ENCODE measurements around the gene HDGF. TPM values are rescaled to one million over a fixed set of nuclear protein-coding genes. Genes with fewer than 3 reads are reported as not detected.

The HDGF gene
- total RNA-seq, 1 donor from 2014 or later = 63.6 TPM

DNA sequence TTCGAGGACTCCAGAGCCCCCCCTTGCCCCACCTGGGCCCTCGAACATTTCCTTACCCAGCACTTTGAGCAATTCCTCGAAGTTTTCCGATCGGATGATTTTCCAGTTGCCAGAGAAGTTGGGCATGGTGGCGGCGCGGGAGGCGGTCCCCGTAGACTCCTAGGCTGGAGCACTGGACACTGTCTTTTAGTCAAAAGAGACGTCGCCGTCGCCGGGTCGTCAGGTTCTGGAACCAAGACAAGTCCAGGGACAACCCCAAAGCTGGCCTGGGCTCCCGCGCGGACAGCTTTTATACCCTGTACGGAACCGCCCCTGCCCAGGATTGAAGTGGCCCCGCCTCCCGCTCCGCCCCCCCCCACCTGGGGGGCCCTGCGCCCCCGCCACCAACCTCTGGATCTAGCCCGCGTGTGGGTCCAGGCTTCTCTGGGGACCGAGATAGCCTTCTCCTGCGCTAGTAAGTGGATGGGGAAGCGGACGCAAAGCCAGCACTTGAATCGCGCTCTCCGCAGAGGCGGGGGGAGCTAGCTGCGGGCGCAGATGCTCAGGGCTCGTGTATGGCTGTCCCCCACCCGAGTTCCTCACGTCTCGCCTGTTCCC is 46.1 kb downstream of the HDGF start, which contains the start of gene CRABP2:
Gene CRABP2, minus strand, starts transcription at position 263 of the 597 bp plus-strand sequence. Its CDS starts 137 bp downstream, at position 126.
- FAIRE-seq (no peak), DNase-seq (ENCODE audit: low spot score in 2 of 2) (peak in 1 of 2 donors; percentile 50)

GRCh38 chr1:156704930-156705320 is 46.5 kb downstream of the HDGF start:
- DNase-seq (ENCODE audit: low spot score in 2 of 2) (peak in 1 of 2 donors; percentile 71), FAIRE-seq (no peak)

GRCh38 chr1:156704166-156704711 is 47.2 kb downstream of the HDGF start:
- no peak for FAIRE-seq
- DNase-seq (ENCODE audit: low spot score in 2 of 2) = no peak

DNA sequence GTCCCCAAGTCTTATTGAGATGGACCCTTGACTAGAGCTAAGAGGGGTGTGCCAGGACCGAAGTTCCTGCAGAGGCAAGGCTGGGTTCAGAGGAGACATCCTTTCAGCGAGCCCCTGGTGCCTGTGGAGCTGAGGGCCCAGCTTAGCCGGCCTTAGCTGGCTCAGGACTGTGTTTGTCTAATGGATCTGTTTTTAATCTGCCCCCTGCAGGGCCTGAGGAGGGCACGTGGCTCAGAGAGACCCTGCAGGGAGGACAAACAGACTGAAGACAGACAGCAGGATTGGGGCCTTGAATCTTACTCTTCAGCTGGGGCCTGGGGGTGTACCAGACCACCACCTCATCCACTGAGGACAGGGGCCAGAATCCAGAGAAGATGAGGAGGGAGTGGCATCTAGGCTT is 47.7 kb downstream of the HDGF start:
- FAIRE-seq (no peak), DNase-seq (ENCODE audit: low spot score in 2 of 2) (no peak)

DNA sequence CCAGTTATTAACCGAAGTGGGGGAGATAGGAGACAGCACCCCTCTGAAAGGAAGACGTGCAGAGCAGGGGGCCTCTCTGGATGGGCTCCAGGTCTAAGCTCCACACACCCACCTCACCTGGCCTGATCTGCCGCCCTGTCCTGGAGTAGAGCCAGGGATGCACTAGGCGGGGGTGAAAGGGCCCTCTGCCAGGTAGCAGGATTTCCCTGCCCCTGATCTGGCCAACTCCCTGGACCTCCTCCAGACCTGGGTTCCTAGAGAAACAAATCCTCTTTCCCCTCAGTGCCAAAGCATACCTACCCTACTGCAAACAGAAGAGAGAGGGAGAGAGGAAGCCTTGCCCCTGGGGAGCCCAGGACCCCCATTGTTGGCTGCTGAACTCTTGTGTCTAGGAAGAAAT is 48.1 kb downstream of the HDGF start:
- DNase-seq (ENCODE audit: low spot score in 2 of 2) (no peak), FAIRE-seq (no peak)

DNA sequence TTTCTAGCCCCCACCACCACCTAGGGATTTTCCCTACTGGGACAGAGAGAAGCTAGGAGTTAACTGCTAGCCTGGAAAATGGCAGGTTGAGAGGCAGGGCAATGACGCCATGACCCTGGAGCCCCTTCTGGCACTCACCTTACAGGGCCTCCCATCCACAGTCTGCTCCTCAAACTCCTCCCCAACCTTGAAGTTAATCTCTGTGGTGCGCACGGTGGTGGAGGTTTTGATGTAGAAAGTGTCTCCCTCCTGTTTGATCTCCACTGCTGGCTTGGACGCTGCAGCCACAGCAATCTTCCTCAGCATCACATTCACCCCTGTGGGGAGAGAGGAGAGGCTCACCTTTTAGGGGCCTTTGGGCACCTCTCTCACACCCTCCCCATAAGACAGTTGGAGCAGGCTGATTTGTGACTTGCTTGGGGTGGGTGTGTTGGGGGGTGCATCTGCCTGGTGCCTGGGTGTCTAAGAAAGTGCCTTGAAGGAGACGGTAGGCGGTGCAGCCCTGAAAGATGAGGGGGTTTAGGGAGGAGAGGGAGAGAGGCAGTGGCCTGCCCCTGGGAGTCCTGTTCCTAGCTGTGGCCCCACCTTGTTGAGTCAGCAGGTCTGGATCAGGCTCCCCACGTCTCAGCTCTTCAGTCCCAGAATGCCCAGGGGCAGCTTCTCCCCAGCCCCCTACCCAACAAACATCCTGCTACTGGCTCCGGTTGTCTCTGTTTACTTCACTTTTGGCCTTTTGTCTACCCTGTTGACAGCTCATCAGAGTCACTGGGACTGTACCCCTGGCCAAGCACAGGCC is 50.5 kb downstream of the HDGF start:
- FAIRE-seq (no peak), DNase-seq (ENCODE audit: low spot score in 2 of 2) (no peak)

GRCh38 chr1:156698995-156699394 is 52.5 kb downstream of the HDGF start:
- DNase-seq (ENCODE audit: low spot score in 2 of 2) (no peak), FAIRE-seq (no peak)

- FAIRE-seq = no peak
- no peak for DNase-seq (ENCODE audit: low spot score in 2 of 2)
Measured at GRCh38 chr1:156697481-156697880, 54.0 kb downstream of the HDGF start.

DNA sequence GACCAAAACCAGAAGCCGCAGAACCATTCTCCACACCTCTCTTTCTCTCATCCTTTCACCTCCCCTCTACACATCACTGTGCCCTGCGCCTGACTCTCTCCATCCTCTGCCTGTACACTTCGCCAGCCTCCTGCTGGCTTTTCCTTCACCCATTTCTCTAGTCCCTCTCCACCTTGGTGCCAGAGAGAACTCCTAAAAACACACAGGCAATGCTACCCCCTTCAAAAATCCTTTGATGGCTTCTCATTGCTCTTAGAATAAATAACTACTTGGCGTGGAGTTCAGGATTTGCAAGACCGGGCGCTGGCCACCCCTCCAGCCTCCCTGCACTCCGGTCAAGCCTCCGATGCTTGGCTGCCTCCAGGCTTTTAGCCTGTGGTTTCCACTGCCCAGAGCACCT is 54.7 kb downstream of the HDGF start:
- no peak for FAIRE-seq
- DNase-seq (ENCODE audit: low spot score in 2 of 2) = no peak

- DNase-seq (ENCODE audit: low spot score in 2 of 2) = no peak
- FAIRE-seq = no peak
Measured at GRCh38 chr1:156694690-156694962, 56.8 kb downstream of the HDGF start.

- FAIRE-seq (no peak), DNase-seq (ENCODE audit: low spot score in 2 of 2) (no peak)
Measured at GRCh38 chr1:156693848-156694689, 57.4 kb downstream of the HDGF start.

DNA sequence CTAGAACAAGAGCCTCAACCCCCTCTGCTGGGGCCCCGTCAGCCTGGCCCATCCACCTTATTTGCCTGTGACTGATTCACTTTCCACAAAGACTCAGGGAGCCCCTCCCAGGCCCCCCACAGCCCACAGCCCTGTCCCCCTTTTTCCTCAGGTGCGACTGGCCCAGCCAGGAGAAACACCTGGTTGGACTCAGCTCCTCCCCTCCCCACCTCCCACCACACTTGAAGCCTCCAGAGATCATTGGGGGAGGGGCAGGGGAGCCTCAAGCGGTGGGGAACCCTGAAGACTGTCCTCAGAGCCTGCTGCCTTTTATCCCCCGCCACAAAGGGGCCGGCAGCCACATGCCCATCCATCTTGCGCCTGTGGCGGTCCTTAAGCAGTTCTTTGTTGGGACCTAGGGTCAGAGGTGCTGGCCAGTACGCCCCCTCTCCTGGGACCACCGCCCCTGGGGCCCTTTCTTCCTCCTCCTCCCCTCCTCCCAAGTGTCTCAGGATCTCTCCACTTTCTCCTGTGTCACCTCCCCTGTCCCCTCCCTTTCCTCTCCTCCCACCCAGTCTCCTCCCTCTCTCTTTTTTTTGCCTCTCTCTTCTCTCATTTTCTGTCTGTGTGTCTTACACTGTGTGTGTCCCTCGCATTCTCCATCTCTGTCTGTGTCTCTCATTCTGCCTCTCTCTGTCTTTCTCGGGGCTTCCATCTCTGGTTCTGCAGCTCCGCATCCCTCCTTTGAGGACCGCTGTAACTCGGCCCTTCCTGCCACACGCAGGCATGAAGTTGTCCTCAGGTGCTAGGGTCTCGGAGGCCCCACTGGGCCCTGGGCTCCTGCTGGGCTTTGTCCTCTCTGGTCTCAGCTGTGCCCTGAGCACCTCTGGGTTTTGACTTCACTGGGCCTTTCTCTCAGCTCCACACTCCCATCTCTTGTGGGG is 58.3 kb downstream of the HDGF start:
- FAIRE-seq (no peak), DNase-seq (ENCODE audit: low spot score in 2 of 2) (no peak)

DNA sequence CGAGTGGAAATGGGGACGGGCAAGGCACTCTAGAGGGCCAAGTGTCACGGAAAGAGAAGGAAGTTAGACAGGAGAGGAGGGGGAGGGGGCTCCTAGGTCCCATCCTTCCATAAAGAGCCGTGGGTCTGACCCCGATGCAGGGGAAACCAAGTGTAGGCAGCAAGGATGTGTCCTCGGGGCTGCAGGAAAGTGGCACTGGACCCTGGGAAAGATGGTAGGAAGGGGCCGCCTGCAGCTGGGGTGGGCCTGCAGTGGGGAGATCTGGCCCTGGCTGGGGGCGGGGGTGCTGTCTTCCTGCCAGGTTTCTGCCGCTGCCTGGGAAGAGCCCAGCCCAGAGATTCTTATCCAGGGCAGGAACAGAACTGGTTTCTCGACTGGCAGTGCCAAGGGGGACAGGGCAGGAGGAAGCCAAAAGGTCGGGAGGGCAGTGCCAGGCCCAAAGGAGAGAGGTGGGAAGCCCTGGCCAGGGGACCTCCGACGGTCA is 59.0 kb downstream of the HDGF start:
- no peak for FAIRE-seq

More for the DNA sequence above, 59.0 kb downstream of the HDGF start:
- DNase-seq (ENCODE audit: low spot score in 2 of 2) = no peak

Other genes starting within 250 kb of the HDGF start
- gene IQGAP3, start 179.1 kb downstream of the HDGF start, total RNA-seq = 1.2 TPM
- not detected for gene TTC24, start 172.0 kb downstream of the HDGF start, total RNA-seq
- 34.6 TPM for gene NAXE, start 159.9 kb downstream of the HDGF start, total RNA-seq
- gene GPATCH4, start 150.2 kb downstream of the HDGF start, total RNA-seq = 5.7 TPM
- gene HAPLN2, start 132.3 kb downstream of the HDGF start, total RNA-seq = 0.41 TPM
- 52.2 TPM for gene BCAN, start 109.6 kb downstream of the HDGF start, total RNA-seq
- 43.2 TPM for gene NES, start 74.3 kb downstream of the HDGF start, total RNA-seq
- gene CRABP2, start 46.1 kb downstream of the HDGF start, total RNA-seq = 7.7 TPM
- 5.7 TPM for gene METTL25B, start 23.2 kb downstream of the HDGF start, total RNA-seq
- 7.3 TPM for gene ISG20L2, start 22.9 kb downstream of the HDGF start, total RNA-seq
- gene MRPL24, start 10.6 kb downstream of the HDGF start, total RNA-seq = 14.7 TPM
- 14.3 TPM for gene PRCC, start 15.9 kb upstream of the HDGF start, total RNA-seq
- gene SH2D2A, start 65.2 kb upstream of the HDGF start, total RNA-seq = 0.41 TPM
- gene INSRR, start 107.4 kb upstream of the HDGF start, total RNA-seq = under 0.01 TPM
- gene NTRK1, start 109.2 kb upstream of the HDGF start, total RNA-seq = 0.41 TPM
- gene PEAR1, start 142.0 kb upstream of the HDGF start, total RNA-seq = 0.41 TPM
- not detected for gene LRRC71, start 169.0 kb upstream of the HDGF start, total RNA-seq

Measured in frontal cortex (tissue), 4 donors.